Activated naive CD4-positive, alpha-beta T cell treated with anti-CD3 and anti-CD28 coated beads, Interleukin-2, amount 50 U/mL, for 72 hours (primary cell): Measurements from ENCODE around the gene RNF135. TPM values are rescaled to one million over a fixed set of nuclear protein-coding genes. Genes with fewer than 3 reads are reported as not detected.
"Not testable (repeated sequence)": the region's sequence is repeated elsewhere in the genome, so short reads cannot be mapped to it uniquely, and the experiment has no call there.

Experiments used
- ATAC-seq, 2 donors: fragments of 150-1000 bp; cut with Tn5 transposase; 2 replicates each; pipeline ENCODE4 v1.10.0; 2021; ENCODE audit warnings: mild to moderate bottlenecking in 2 of 2, moderate library complexity in 2 of 2
- DNase-seq, 2 donors: peaks; one replicate each; pipeline ENCODE4 v3.0.0; 2021 to 2022; ENCODE audit warnings: low spot score in 2 of 2
- H3K27ac Mint-ChIP-seq, 2 donors: one replicate each; pipeline ENCODE4 v1.8.0; 2022; ENCODE audit warnings: mild to moderate bottlenecking in 2 of 2, mixed read lengths in 2 of 2
- H3K36me3 Mint-ChIP-seq, 2 donors: one replicate each; pipeline ENCODE4 v1.8.0; 2022; ENCODE audit warnings: mixed read lengths in 2 of 2
- H3K9me3 Mint-ChIP-seq, 2 donors: one replicate each; pipeline ENCODE4 v1.8.0; 2022; ENCODE audit warnings: mixed read lengths in 2 of 2
- total RNA-seq, 2 donors: library from RNA; stranded (reverse); gene quantifications; one replicate each; pipeline ENCODE4 v1.2.3, GENCODE V29; 2022

RNF135 gene, protein sequence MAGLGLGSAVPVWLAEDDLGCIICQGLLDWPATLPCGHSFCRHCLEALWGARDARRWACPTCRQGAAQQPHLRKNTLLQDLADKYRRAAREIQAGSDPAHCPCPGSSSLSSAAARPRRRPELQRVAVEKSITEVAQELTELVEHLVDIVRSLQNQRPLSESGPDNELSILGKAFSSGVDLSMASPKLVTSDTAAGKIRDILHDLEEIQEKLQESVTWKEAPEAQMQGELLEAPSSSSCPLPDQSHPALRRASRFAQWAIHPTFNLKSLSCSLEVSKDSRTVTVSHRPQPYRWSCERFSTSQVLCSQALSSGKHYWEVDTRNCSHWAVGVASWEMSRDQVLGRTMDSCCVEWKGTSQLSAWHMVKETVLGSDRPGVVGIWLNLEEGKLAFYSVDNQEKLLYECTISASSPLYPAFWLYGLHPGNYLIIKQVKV
- 1 to 10 TPM; 3.7 to 4.2 TPM for total RNA-seq

DNA sequence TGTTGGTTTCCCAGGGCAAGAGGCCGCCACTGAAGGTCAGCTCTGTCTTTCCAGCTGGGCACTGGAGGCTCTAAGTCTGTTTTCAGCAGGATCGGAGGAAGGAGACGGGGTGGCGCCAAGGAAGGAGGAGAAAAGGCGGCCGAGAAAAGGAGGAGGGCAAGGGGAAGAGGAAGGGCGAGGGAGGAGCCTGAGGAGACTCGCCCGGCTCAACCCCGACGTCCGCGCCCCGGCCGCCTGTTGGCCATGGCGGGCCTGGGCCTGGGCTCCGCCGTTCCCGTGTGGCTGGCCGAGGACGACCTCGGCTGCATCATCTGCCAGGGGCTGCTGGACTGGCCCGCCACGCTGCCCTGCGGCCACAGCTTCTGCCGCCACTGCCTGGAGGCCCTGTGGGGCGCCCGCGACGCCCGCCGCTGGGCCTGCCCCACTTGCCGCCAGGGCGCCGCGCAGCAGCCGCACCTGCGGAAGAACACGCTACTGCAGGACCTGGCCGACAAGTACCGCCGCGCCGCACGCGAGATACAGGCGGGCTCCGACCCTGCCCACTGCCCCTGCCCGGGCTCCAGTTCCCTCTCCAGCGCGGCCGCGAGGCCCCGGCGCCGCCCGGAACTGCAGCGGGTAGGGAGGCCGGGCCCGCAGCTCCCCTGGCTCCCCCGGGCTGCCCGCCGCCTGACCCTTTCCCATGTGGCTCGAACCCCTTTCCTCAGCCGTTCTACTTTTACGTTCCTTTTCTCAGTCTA, at the start of gene RNF135:
Gene RNF135, plus strand, starts transcription at position 209 of the 737 bp plus-strand sequence. Its CDS starts 35 bp downstream, at position 244.
- H3K9me3 Mint-ChIP-seq, result peaks cover 0 to 5% of the 10 kb centered on the region in 2 donors

DNA sequence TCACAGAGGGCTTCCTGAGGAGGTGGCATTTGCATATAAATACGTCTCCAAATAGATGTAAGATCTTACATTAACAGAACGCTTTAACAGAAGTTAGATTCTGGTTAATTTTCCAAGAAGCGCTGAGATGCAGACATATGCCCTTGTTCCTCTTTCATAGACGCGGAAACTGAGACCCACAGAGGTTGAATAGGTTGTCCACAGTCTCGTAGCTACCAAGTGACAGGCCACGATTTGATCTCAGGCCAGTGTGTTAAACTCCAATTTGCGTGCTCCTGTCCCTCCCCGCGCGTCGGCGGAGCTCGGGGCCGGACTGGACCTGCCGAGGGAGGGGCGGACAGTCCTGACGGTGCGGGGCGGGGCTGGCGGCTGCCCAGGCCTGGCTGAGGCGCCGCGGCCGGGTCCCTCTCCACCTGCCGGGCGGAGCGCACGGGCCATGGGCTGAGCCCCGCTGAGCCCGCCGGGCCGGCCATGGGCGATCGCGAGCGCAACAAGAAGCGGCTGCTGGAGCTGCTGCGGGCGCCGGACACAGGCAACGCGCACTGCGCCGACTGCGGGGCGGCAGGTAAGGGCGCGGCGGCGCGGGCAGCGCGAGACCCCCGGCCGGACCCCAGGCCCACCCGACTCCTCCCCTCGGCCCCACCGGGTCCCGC, 49.2 kb upstream of the RNF135 start, which contains the start of gene ADAP2:
Gene ADAP2, plus strand, starts transcription at position 402 of the 653 bp plus-strand sequence. Its CDS starts 70 bp downstream, at position 472.
- no peak for DNase-seq
- peaks cover 0 to 6% of the 10 kb centered on the region in 2 donors for H3K36me3 Mint-ChIP-seq
- H3K27ac Mint-ChIP-seq, result no peak within 1 kb of the TSS
- H3K9me3 Mint-ChIP-seq, result no peaks in the 10 kb centered on the region
- peak in 1 of 2 donors; percentile 53 for ATAC-seq

More for the DNA sequence above, at the start of gene RNF135:
- ATAC-seq (peak; percentile 83 to 90), DNase-seq (peak; percentile 66 to 75)
- Mint-ChIP-seq H3K36me3 (peaks cover 28 to 30% of the 10 kb centered on the region in 2 donors), H3K27ac (peak within 1 kb of the TSS; percentile 95 to 96)

DNA sequence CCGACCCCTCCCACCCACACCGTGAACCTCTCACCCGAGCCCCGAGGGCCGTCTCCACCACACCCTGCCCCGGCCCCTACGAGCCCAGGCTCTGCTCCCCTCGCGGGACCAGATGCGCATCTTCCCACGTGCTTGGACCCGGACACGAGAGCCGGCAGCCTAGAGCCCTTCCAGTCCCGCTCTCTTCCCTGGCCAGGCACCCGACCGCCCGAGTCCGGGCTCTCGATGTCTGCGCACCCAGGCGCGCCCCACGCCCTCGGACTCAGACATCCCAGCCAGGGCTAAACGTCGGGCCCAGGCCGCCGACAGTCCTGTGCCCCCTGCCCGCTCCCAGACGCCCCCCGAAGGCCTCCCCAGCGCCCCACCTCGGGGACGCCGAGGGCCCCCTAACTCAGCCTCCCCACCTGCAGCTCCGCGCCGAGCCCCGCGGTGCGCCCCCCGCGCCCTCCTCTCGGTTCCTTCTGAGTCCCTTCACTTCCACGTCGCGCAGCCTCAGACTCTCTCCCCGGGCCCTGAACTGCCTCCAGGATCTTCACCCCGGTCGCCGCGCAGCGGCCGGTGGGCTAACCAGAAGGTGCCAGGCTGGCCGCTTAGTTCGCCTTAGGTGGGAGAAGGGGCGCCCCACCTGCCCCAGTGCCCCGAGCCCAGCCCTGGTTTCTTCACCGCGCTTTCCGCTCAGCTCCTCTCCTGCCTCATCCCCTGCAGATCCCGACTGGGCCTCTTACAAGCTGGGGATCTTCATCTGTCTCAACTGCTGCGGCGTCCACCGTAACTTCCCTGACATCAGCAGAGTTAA, 48.4 kb upstream of the RNF135 start:
- peaks cover 0 to 6% of the 10 kb centered on the region in 2 donors for H3K36me3 Mint-ChIP-seq
- DNase-seq, result peak in 1 of 2 donors; percentile 18
- peak in 1 of 2 donors; percentile 47 for ATAC-seq
- H3K27ac Mint-ChIP-seq, result no peak overlapping the region
- no peaks in the 10 kb centered on the region for H3K9me3 Mint-ChIP-seq

DNA sequence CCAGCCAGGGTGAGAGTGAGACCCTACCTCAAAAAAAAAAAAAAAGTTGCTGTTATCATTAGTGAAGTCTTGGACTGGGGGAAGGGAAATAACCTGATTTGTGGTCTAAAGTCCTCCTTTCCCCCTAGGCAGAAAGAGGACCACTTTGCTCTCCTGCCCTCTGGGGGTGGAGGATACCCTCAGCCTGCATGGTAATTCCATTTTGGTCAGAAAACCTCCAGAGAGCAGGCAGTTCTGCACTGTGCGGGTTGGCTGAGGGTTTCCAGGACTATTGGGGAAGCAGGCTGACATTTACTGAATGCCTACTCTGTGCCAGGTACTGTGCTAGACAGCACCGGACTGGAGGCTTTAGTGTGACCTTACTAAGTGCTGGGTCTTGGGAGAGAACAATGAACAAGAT, 46.5 kb upstream of the RNF135 start:
- ATAC-seq (no peak), DNase-seq (no peak)
- Mint-ChIP-seq H3K27ac (no peak overlapping the region), H3K36me3 (peaks cover 0 to 6% of the 10 kb centered on the region in 2 donors), H3K9me3 (no peaks in the 10 kb centered on the region)

DNA sequence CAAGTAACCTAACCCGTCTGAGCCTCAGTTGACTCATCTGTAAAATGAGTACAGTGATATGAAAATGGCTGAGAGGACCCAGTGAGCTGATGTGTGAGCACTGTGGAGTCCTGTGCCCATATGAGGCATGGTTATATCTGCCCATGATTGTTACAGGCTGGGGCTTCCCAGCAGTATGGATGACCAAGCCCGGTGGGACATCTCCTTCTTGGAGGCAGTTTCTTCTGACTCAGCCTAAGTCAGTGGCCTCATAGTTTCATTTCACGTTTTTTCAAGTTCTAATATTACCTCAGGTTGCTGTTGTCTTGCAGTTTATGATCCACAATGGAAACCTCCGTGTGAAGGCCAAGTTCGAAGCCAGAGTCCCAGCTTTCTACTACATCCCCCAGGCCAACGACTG, 44.3 kb upstream of the RNF135 start:
- Mint-ChIP-seq H3K27ac (no peak overlapping the region), H3K36me3 (peaks cover 0 to 6% of the 10 kb centered on the region in 2 donors), H3K9me3 (no peaks in the 10 kb centered on the region)
- ATAC-seq, result peak in 1 of 2 donors; percentile 56
- DNase-seq, result no peak

DNA sequence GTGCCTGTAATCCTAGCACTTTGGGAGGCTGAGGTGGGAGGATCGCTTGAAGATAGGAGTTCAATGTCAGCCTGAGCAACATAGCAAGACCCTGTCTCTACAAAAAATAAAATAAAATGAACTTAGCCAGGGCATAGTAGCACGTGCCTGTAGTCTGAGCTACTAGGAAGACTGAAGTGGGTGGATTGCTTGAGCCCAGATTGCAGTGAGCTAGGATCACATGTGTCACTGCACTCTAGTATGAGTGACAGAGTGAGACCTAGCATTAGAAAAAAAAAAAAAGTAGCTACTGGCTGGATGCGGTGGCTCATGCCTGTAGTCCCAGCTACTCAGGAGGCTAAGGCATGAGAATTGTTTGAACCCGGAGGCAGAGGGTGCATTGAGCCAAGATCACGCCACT, 43.1 kb upstream of the RNF135 start:
- no peak for ATAC-seq

DNA sequence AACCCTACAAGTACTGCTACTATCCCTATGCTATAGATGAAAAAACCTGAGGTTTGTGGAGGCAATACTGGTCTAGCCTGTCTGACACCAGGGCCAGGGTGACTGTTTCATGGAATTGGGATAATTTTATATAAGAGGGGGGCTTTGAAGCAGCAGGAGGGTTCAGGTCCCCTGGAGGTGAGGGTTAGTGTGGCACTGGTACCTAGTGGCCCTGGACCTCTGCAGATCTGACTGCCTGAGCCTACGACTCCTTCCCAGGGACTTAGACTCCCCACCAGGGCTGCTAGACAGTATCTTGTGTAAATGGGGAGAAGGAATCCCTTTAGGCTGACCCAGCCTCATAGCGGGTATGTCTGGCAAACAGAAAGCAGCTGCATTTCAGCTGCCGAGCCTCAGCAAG, 42.3 kb upstream of the RNF135 start:
- H3K36me3 Mint-ChIP-seq, result no peaks in the 10 kb centered on the region
- no peak for ATAC-seq
- DNase-seq, result no peak
- no peak overlapping the region for H3K27ac Mint-ChIP-seq
- H3K9me3 Mint-ChIP-seq, result no peaks in the 10 kb centered on the region

More for the DNA sequence above, 43.1 kb upstream of the RNF135 start:
- Mint-ChIP-seq H3K27ac (no peak overlapping the region), H3K36me3 (peaks cover 0 to 3% of the 10 kb centered on the region in 2 donors), H3K9me3 (no peaks in the 10 kb centered on the region)
- no peak for DNase-seq

DNA sequence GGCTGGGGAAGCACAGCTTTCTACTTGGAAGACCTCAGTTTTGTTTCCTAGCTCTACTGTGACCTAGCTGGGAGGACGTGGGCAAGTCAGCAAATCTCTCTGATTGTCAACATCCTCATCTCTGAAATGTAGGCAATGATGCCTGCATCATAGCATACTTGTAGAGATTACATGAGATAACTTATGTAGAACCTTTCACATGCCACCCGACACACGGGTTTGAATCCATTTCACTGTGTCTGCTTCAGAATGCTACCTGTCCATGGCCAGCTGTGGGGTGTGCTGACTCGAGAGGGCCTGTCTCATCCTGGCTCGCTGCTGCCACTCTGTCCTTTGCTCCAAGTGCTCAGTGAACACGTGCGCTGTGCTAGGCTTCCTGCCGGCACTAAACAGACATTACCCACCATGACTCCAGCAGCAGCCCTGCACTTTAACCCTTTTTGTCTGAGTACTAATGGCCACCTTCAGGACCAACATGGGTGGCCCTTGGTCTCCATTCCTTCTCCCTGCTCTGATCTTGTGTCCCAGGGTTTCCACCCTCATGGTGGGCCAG, 41.7 kb upstream of the RNF135 start:
- DNase-seq (no peak), ATAC-seq (no peak)
- Mint-ChIP-seq H3K9me3 (no peaks in the 10 kb centered on the region), H3K36me3 (no peaks in the 10 kb centered on the region), H3K27ac (no peak overlapping the region)

DNA sequence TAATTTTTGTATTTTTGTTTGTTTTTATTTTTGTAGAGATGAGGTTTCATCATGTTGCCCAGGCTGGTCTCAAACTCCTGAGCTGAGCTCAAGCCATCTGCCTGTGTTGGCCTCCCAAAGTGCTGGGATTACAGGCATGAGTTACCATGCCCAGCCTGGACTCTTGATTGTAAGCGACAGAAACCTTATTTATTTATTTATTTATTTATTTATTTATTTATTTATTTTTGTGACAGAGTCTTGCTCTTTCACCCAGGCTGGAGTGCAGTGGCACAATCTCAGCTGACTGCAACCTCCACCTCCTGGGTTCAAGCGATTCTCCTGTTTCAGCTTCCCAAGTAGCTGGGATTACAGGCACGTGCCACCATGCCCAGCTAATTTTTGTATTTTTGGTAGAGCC, 41.0 kb upstream of the RNF135 start:
- H3K27ac Mint-ChIP-seq, H3K36me3 Mint-ChIP-seq, DNase-seq, ATAC-seq, H3K9me3 Mint-ChIP-seq: not testable (repeated sequence)

DNA sequence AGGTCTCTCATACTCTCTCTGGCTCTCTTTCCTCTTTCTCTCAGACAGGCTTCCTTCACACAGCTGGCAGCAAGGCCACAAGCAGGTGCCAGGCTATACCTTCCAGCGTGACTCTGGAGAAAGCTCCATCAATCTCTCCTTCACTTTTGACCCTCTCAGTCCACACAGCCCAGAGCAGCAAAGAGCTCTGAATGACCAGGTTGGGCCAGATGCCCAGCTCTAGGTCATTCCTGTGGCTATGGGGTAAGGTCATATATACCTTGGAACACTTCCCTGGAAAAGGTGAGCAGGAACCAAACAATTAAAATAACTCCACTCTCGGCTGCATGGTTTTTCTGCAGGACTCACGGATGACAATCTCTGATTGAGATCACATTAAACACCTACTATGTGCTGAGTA, 40.3 kb upstream of the RNF135 start:
- no peaks in the 10 kb centered on the region for H3K9me3 Mint-ChIP-seq
- peak overlapping the region in 1 of 2 donors; percentile 22 for H3K27ac Mint-ChIP-seq
- no peak for ATAC-seq
- no peaks in the 10 kb centered on the region for H3K36me3 Mint-ChIP-seq
- DNase-seq, result no peak

DNA sequence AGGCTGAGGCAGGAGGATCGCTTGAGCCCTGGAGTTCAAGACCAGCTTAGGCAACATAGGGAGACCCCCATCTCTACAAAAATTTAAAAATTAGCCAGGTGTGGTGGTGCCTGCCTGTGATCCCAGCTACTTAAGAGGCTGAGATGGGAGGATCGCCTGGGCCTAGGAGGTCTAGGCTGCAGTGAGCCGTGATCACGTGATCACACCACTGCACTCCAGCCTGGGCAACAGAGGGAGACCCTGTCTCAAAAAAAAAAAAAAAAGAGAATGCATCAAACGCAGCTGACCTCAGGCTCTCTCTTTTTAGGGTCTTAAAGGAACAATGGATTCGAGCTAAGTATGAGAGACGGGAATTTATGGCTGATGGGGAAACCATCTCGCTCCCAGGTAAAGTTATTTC, 39.3 kb upstream of the RNF135 start:
- H3K9me3 Mint-ChIP-seq, ATAC-seq, DNase-seq, H3K36me3 Mint-ChIP-seq, H3K27ac Mint-ChIP-seq: not testable (repeated sequence)

DNA sequence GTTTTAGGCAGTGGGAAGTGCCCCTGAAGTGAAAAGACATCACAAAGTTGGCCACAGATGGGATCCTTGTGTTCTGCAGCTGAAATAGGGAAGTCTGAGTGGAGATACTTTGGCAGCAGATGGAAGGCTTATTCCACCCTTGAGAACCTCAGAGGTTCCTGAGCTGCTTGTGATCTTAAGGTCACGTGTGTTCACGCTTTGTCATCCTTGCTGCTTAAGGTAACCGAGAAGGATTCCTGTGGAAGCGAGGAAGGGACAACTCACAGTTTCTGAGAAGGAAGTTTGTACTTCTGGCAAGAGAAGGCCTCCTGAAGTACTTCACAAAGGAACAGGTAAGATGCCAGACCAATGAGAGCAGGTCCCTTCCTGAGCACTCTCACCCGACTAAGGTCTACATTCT, 36.9 kb upstream of the RNF135 start:
- DNase-seq (no peak), ATAC-seq (no peak)
- H3K36me3 Mint-ChIP-seq, result no peaks in the 10 kb centered on the region
- peak overlapping the region in 1 of 2 donors; percentile 19 for H3K27ac Mint-ChIP-seq
- no peaks in the 10 kb centered on the region for H3K9me3 Mint-ChIP-seq

DNA sequence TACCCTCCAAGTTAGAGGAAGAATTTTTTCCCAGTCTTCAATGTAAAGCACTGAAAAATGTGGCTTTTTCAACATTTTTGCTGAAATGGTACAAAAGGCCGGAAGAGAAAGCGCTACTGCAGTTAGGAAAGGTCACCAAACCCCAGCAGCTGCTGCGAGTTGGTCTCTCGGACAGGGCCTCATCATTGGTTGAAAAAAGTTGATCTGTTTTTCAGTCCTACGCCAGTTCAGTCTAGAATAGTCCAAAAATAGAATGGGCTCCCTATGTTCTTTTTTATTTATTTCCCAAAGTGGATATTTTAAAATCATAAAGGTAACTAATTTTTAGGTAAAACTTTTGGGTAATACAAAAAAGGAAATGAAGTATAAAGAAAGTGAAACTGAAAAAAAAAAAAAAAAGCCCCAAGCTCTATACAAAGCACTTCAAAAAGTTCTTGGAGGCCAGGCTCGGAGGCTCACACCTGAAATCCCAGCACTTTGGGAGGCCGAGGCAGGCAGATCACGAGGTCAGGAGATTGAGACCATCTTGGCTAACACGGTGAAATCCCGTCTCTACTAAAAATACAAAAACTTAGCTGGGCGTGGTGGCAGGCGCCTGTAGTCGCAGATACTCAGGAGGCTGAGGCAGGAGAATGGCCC, 31.7 kb upstream of the RNF135 start:
- peaks cover 0 to 4% of the 10 kb centered on the region in 2 donors for H3K9me3 Mint-ChIP-seq
- no peak for ATAC-seq

DNA sequence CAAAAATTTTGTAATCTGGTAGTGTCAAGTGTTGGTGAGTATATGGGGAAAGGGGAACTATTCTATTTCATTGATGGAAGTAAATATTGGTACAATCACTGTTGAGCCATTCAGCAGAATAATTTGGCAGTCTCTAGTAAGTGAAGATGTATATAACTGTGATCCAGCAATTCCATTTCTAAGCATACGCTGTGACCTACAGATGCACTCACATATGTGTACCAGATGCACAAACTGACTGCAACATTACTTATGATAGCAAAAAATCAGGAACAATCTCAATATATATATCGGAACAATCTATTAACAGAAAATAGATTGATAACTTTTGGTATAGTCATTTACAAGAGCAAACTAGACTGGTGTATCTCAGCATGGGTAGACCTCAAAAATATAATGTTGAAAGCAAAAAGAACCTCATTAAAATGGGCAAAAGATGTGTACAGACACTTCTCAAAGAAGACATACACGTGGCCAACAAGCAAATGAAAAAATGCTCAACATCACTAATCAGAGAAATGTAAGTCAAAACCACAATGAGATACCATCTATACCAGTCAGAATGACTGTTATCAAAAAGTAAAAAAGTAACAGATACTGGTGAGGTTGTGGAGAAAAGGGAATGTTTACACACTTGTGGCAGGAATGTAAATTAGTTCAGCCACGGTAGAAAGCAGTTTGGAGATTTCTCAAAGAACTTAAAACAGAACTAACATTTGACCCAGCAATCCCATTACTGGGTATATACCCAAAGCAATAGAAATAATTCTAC, 28.3 kb upstream of the RNF135 start:
- DNase-seq (no peak), ATAC-seq (no peak)
- H3K27ac Mint-ChIP-seq, result no peak overlapping the region

More for the DNA sequence above, 31.7 kb upstream of the RNF135 start:
- Mint-ChIP-seq H3K27ac (no peak overlapping the region), H3K36me3 (no peaks in the 10 kb centered on the region)
- DNase-seq, result no peak

DNA sequence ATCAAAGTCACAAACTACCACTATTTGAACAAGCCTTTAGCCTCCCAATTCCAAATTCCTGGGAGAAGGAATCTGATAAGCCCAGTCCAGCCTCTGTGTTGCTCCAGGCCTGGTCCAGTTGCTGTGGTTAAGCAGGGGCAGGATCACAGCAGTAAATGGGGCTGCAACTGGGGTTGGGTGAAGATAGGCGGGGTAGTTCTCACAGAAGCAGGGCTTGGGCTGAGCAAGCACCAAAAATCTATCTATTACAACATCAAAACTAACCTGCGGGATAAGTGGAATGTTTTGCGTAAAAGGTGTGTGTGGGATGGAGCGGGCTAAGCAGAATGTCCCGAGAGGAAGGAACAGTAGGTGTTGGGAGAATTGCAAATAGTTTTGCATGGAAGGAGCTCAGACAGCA, 23.0 kb upstream of the RNF135 start:
- Mint-ChIP-seq H3K36me3 (no peaks in the 10 kb centered on the region), H3K27ac (no peak overlapping the region), H3K9me3 (no peaks in the 10 kb centered on the region)
- no peak for DNase-seq
- no peak for ATAC-seq

More for the DNA sequence above, 28.3 kb upstream of the RNF135 start:
- H3K36me3 Mint-ChIP-seq, result no peaks in the 10 kb centered on the region
- peaks cover 0 to 4% of the 10 kb centered on the region in 2 donors for H3K9me3 Mint-ChIP-seq
